Natural killer cell (primary cell): ENCODE measurements around the gene THRB. TPM values are rescaled to one million over a fixed set of nuclear protein-coding genes. Genes with fewer than 3 reads are reported as not detected.

Experiments used
- ATAC-seq, 3 donors: fragments of 150-1000 bp in 2 of 3; fragments of 200-7000 bp in 1 of 3; cut with Tn5 transposase; 1 replicate in 1 of 3; 2 replicates in 2 of 3; pipeline ENCODE4 v1.10.0; 2021; ENCODE audit warnings: mild to moderate bottlenecking in 2 of 3, moderate library complexity in 2 of 3
- DNase-seq, 2 donors: peaks; one replicate each; pipeline versions ENCODE4 v3.0.0 to v3.0.0-alpha.2; 2013 to 2021; ENCODE audit warnings: mixed read lengths in 1 of 2
- H3K27ac ChIP-seq: one replicate; pipeline ENCODE4 v1.5.1; 2013; ENCODE audit warnings: mild to moderate bottlenecking, low read length
- H3K27me3 ChIP-seq: one replicate; pipeline ENCODE4 v1.6.1; 2013; ENCODE audit warnings: low read length; ENCODE audit not compliant: control insufficient read depth, insufficient read depth
- H3K36me3 ChIP-seq: one replicate; pipeline ENCODE4 v1.6.1; 2013; ENCODE audit warnings: low read length; ENCODE audit not compliant: control insufficient read depth, insufficient read depth
- H3K4me1 ChIP-seq: one replicate; pipeline ENCODE4 v1.6.1; 2013; ENCODE audit warnings: low read length; ENCODE audit not compliant: control insufficient read depth, insufficient read depth
- H3K4me3 ChIP-seq: one replicate; pipeline ENCODE4 v1.5.1; 2013; ENCODE audit warnings: low read length
- H3K9me3 ChIP-seq: one replicate; pipeline ENCODE4 v1.6.1; 2013; ENCODE audit warnings: low read length; ENCODE audit not compliant: control insufficient read depth, insufficient read depth
- H3K27ac Mint-ChIP-seq, 2 donors: one replicate each; pipeline ENCODE4 v1.8.0; 2022; ENCODE audit warnings: mild to moderate bottlenecking in 2 of 2, mixed read lengths in 2 of 2, moderate library complexity in 1 of 2
- H3K27me3 Mint-ChIP-seq, 2 donors: one replicate each; pipeline ENCODE4 v1.8.0; 2022; ENCODE audit warnings: low read depth in 2 of 2, mixed read lengths in 2 of 2
- H3K36me3 Mint-ChIP-seq: one replicate; pipeline ENCODE4 v1.8.0; 2022; ENCODE audit warnings: mixed read lengths
- H3K4me1 Mint-ChIP-seq, 2 donors: one replicate each; pipeline ENCODE4 v1.8.0; 2022; ENCODE audit warnings: mixed read lengths in 2 of 2
- H3K4me3 Mint-ChIP-seq: one replicate; pipeline ENCODE4 v1.8.0; 2022; ENCODE audit warnings: mild to moderate bottlenecking, moderate library complexity, mixed read lengths
- H3K9me3 Mint-ChIP-seq, 2 donors: one replicate each; pipeline ENCODE4 v1.8.0; 2022; ENCODE audit warnings: mixed read lengths in 2 of 2
- WGBS: methylation state at CpG from one replicate; pipeline ENCODE4 v1.1.7; 2013; ENCODE audit warnings: missing lambda C conversion rate; ENCODE audit not compliant: insufficient coverage; 5-methylcytosine and 5-hydroxymethylcytosine counted together
- intact Hi-C: fragments of 100-400 bp; cut with micrococcal nuclease; formaldehyde crosslinking; loops from one replicate; pipeline ENCODE4 v1.14.2; 2022
- total RNA-seq, 4 donors: library from RNA; stranded (reverse); fragments of 120-200 nt in 1 of 4; gene quantifications; one replicate each; pipeline versions ENCODE4 v1.2.3 to v1.2.4, GENCODE V29; 2013 to 2022
- TF ChIP-seq, protein P1 (sequence below): fragments of 200-600 bp; IDR thresholded peaks from one replicate; pipeline ENCODE4 v1.8.0; 2022; ENCODE audit warnings: antibody characterized with exemption

THRB gene
- total RNA-seq, 3 donors from 2014 or later (not counting 1 experiment from before 2014, with no cell fraction given) = 0.05 TPM; not detected in 2

DNA sequence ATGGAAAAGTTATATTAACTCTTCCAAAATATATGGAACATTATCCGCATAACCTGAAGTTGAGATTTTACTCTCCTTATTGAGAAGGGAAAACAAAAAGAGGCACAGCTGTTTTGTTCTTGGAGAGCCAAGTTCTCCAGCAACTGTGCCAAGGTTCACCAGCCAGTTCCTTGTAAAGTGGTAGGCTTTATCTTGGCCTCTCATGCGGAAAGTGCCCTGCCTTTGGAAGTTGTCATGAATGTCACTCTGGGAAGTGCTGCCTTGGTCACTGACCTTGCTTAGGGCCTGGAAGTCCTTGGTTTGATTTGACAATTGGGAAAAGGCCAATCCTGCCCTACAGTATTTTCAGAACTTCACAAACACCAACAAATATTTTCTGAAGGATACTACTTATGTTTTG is 44.2 kb upstream of the THRB start:
- 94% methylated on average over 1 of the region's 2 CpGs for WGBS
- Histone ChIP-seq H3K36me3 (no peaks in the 10 kb centered on the region), H3K4me3 (no peak overlapping the region), H3K27me3 (no peaks in the 10 kb centered on the region), H3K9me3 (no peaks in the 10 kb centered on the region), H3K4me1 (no peaks in the 10 kb centered on the region), H3K27ac (no peak overlapping the region)
- Mint-ChIP-seq H3K36me3 (no peaks in the 10 kb centered on the region), H3K9me3 (peaks cover 3 to 5% of the 10 kb centered on the region in 2 donors), H3K27me3 (no peaks in the 10 kb centered on the region), H3K4me3 (no peak overlapping the region), H3K27ac (no peak overlapping the region), H3K4me1 (no peaks in the 10 kb centered on the region)
- DNase-seq = no peak
- TF ChIP-seq, protein P1, sequence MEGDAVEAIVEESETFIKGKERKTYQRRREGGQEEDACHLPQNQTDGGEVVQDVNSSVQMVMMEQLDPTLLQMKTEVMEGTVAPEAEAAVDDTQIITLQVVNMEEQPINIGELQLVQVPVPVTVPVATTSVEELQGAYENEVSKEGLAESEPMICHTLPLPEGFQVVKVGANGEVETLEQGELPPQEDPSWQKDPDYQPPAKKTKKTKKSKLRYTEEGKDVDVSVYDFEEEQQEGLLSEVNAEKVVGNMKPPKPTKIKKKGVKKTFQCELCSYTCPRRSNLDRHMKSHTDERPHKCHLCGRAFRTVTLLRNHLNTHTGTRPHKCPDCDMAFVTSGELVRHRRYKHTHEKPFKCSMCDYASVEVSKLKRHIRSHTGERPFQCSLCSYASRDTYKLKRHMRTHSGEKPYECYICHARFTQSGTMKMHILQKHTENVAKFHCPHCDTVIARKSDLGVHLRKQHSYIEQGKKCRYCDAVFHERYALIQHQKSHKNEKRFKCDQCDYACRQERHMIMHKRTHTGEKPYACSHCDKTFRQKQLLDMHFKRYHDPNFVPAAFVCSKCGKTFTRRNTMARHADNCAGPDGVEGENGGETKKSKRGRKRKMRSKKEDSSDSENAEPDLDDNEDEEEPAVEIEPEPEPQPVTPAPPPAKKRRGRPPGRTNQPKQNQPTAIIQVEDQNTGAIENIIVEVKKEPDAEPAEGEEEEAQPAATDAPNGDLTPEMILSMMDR = no peak
- no peak for ATAC-seq
- intact Hi-C loops = no loop called here

DNA sequence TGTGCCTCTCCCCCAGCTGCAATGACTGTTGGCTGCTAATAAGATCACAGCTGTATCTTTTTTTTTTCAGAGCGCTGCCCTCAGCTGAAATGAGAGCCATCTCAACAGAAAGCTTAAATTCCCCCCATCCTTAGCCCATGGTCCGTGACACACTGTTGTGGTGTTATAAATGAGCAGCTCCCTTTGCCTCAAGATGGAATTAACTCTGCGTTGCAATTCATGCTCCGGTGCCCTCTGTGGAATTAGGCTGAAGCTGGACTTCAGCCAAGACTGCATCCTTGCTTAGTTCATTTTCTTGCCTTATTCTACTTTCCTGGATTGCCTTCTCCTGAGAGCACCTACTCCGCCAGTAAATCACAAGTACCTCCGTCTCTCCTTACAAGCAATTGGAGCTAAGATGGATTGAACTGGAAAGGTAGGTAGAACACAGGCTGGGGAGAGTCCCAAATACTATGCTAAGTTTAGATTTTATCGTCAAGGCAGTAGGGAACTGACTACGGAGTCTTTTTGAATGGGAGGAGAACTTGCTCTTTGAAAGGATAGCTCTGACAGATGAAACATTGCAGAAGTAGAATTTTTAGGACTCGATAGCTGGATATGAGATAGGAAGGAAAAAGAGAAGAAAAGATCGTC is 39.0 kb upstream of the THRB start:
- Mint-ChIP-seq H3K27ac (no peak overlapping the region), H3K9me3 (peaks cover 3 to 9% of the 10 kb centered on the region in 2 donors), H3K36me3 (no peaks in the 10 kb centered on the region), H3K27me3 (no peaks in the 10 kb centered on the region), H3K4me3 (no peak overlapping the region), H3K4me1 (no peaks in the 10 kb centered on the region)
- H3K4me3 ChIP-seq = no peak overlapping the region
- intact Hi-C loops = no loop called here
- WGBS = 89% methylated on average over 8 of the region's 10 CpGs
- TF ChIP-seq, protein P1 = no peak
- no peak overlapping the region for H3K27ac ChIP-seq
- DNase-seq (no peak), ATAC-seq (no peak)
- H3K27me3 ChIP-seq = no peaks in the 10 kb centered on the region
- no peaks in the 10 kb centered on the region for H3K4me1 ChIP-seq
- H3K36me3 ChIP-seq = no peaks in the 10 kb centered on the region
- H3K9me3 ChIP-seq = no peaks in the 10 kb centered on the region

DNA sequence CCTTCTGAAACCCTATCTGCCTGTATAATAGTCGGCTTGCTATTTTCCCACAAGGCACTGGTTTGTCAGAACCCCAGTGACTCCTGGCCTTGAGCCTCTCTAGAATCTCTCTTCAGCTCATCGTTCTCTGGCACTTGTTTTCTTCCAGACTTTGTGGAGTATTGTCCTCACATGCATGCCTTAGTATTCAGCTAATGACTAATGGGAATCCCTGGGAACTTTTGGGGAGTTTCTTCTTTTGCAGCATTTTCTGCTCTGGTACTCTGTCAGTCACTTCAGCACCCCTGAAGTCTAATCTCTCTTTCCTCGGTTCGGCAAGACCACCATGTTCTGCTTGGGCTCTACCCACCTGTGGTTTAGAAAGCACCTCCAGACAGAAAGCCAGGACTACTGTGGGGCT is 35.8 kb upstream of the THRB start:
- no peak for DNase-seq
- ATAC-seq = no peak
- Mint-ChIP-seq H3K27me3 (no peaks in the 10 kb centered on the region), H3K9me3 (peaks cover 0 to 5% of the 10 kb centered on the region in 2 donors), H3K36me3 (no peaks in the 10 kb centered on the region), H3K4me1 (no peaks in the 10 kb centered on the region), H3K4me3 (no peak overlapping the region), H3K27ac (no peak overlapping the region)
- Histone ChIP-seq H3K27me3 (no peaks in the 10 kb centered on the region), H3K36me3 (no peaks in the 10 kb centered on the region), H3K9me3 (no peaks in the 10 kb centered on the region), H3K27ac (no peak overlapping the region), H3K4me1 (no peaks in the 10 kb centered on the region), H3K4me3 (no peak overlapping the region)
- TF ChIP-seq, protein P1 = no peak
- WGBS = 73% methylated on average over 4 of the region's 4 CpGs
- intact Hi-C loops = no loop called here

DNA sequence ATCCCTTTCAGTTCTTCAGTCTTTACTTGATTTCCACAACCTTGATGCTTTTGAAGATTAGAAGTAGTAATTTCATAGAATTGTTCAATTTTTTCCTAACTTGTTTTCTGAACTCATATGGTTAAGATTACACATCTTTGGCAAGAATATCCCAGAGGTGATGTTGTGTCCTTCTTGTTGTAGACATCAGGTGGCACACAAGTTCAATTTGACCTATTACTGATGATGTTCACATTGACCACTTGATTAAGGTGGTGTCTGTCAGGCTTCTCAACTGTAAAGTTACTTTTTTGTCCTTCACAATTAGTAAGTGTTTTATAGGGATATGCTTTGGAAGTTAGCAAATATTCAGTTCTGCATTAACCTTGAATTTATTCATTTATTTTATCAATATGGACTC is 34.6 kb upstream of the THRB start:
- no peaks in the 10 kb centered on the region for H3K36me3 ChIP-seq
- no peak overlapping the region for H3K4me3 Mint-ChIP-seq
- H3K4me3 ChIP-seq = no peak overlapping the region
- no peaks in the 10 kb centered on the region for H3K4me1 ChIP-seq
- H3K27ac ChIP-seq = no peak overlapping the region
- DNase-seq (no peak), ATAC-seq (no peak)
- no peaks in the 10 kb centered on the region for H3K4me1 Mint-ChIP-seq
- intact Hi-C loops = no loop called here
- no peaks in the 10 kb centered on the region for H3K27me3 ChIP-seq
- no peaks in the 10 kb centered on the region for H3K9me3 ChIP-seq
- no peaks in the 10 kb centered on the region for H3K27me3 Mint-ChIP-seq
- TF ChIP-seq, protein P1 = no peak
- H3K9me3 Mint-ChIP-seq = peaks cover 0 to 5% of the 10 kb centered on the region in 2 donors
- H3K27ac Mint-ChIP-seq = no peak overlapping the region
- no peaks in the 10 kb centered on the region for H3K36me3 Mint-ChIP-seq
